Stimulated activated effector memory CD8-positive, alpha-beta T cell treated with anti-CD3 and anti-CD28 coated beads, Interleukin-12 subunit alpha, Interleukin-12 subunit beta, amount 100 ng/mL, for 72 hours (primary cell): Measurements from ENCODE around the gene PLVAP.
A peak's percentile ranks its signal among the peaks of the same experiment; 100 is the strongest.

Experiments used
- ATAC-seq: fragments of 150-1000 bp; cut with Tn5 transposase; 2 replicates; pipeline ENCODE4 v1.10.0; 2021
- DNase-seq, 2 donors: peaks; one replicate each; pipeline ENCODE4 v3.0.0; 2021 to 2022; ENCODE audit warnings: low spot score in 2 of 2
- H3K27ac Mint-ChIP-seq: one replicate; pipeline ENCODE4 v1.8.0; 2022; ENCODE audit warnings: mild to moderate bottlenecking, mixed read lengths
- H3K36me3 Mint-ChIP-seq: one replicate; pipeline ENCODE4 v1.8.0; 2022; ENCODE audit warnings: mild to moderate bottlenecking, mixed read lengths
- H3K4me1 Mint-ChIP-seq: one replicate; pipeline ENCODE4 v1.8.0; 2022; ENCODE audit warnings: mixed read lengths
- H3K4me3 Mint-ChIP-seq: one replicate; pipeline ENCODE4 v1.8.0; 2022; ENCODE audit warnings: mild to moderate bottlenecking, mixed read lengths
- H3K9me3 Mint-ChIP-seq: one replicate; pipeline ENCODE4 v1.8.0; 2022; ENCODE audit warnings: mixed read lengths

The PLVAP gene

GRCh38 chr19:17311455-17312188 lies 65.5 kb downstream of the PLVAP start:
- no peak for ATAC-seq
- Mint-ChIP-seq H3K9me3 (no peaks in the 10 kb centered on the region), H3K4me3 (peak overlapping the region; percentile 88)

GRCh38 chr19:17309965-17310461 lies 67.1 kb downstream of the PLVAP start:
- ATAC-seq (no peak), DNase-seq (no peak)
- Mint-ChIP-seq H3K4me1 (peaks cover 50% of the 10 kb centered on the region), H3K27ac (peak overlapping the region; percentile 91), H3K36me3 (peaks cover 57% of the 10 kb centered on the region), H3K4me3 (peak overlapping the region; percentile 88), H3K9me3 (no peaks in the 10 kb centered on the region)

More at GRCh38 chr19:17311455-17312188, 65.5 kb downstream of the PLVAP start:
- DNase-seq = no peak
- Mint-ChIP-seq H3K4me1 (peaks cover 50% of the 10 kb centered on the region), H3K27ac (no peak overlapping the region), H3K36me3 (peaks cover 62% of the 10 kb centered on the region)

- Mint-ChIP-seq H3K4me1 (peaks cover 55% of the 10 kb centered on the region), H3K27ac (peak within 1 kb of the TSS; percentile 91), H3K4me3 (peak within 1 kb of the TSS; percentile 88), H3K36me3 (peaks cover 57% of the 10 kb centered on the region), H3K9me3 (no peaks in the 10 kb centered on the region)
- peak; percentile 87 to 98 for DNase-seq
- ATAC-seq = peak; percentile 84
Observed at GRCh38 chr19:17309198-17309964, 67.8 kb downstream of the PLVAP start, which contains the start of gene DDA1. Gene DDA1, plus strand, starts transcription at chr19:17309563. Its CDS starts 92 bp downstream, at chr19:17309655.

- Mint-ChIP-seq H3K36me3 (peaks cover 42% of the 10 kb centered on the region), H3K27ac (peak overlapping the region; percentile 82), H3K4me1 (peaks cover 58% of the 10 kb centered on the region), H3K4me3 (peak overlapping the region; percentile 78), H3K9me3 (no peaks in the 10 kb centered on the region)
- DNase-seq (no peak), ATAC-seq (no peak)
Observed at GRCh38 chr19:17307876-17308377, 69.2 kb downstream of the PLVAP start.

- H3K36me3 Mint-ChIP-seq = peaks cover 29% of the 10 kb centered on the region
- no peaks in the 10 kb centered on the region for H3K9me3 Mint-ChIP-seq
Observed at GRCh38 chr19:17306285-17306714, 70.8 kb downstream of the PLVAP start.

GRCh38 chr19:17305517-17306284 lies 71.4 kb downstream of the PLVAP start, which contains the start of gene MRPL34:
Gene MRPL34, plus strand, starts transcription at chr19:17305872. Its CDS starts 21 bp downstream, at chr19:17305893.
- Mint-ChIP-seq H3K36me3 (peaks cover 27% of the 10 kb centered on the region), H3K4me1 (peaks cover 44% of the 10 kb centered on the region), H3K27ac (peak within 1 kb of the TSS; percentile 83), H3K9me3 (no peaks in the 10 kb centered on the region), H3K4me3 (peak within 1 kb of the TSS; percentile 78)
- ATAC-seq (peak; percentile 83), DNase-seq (peak; percentile 87 to 98)

More at GRCh38 chr19:17306285-17306714, 70.8 kb downstream of the PLVAP start:
- peak overlapping the region; percentile 83 for H3K27ac Mint-ChIP-seq
- peak overlapping the region; percentile 78 for H3K4me3 Mint-ChIP-seq
- ATAC-seq (no peak), DNase-seq (no peak)
- peaks cover 48% of the 10 kb centered on the region for H3K4me1 Mint-ChIP-seq

- DNase-seq (no peak), ATAC-seq (no peak)
- peaks cover 22% of the 10 kb centered on the region for H3K36me3 Mint-ChIP-seq
- H3K9me3 Mint-ChIP-seq = no peaks in the 10 kb centered on the region
- H3K27ac Mint-ChIP-seq = peak overlapping the region; percentile 83
- H3K4me1 Mint-ChIP-seq = peaks cover 39% of the 10 kb centered on the region
- H3K4me3 Mint-ChIP-seq = peak overlapping the region; percentile 78
Observed at GRCh38 chr19:17305216-17305516, 72.0 kb downstream of the PLVAP start.

- Mint-ChIP-seq H3K36me3 (peaks cover 20% of the 10 kb centered on the region), H3K27ac (peak overlapping the region; percentile 83), H3K9me3 (no peaks in the 10 kb centered on the region), H3K4me1 (peaks cover 36% of the 10 kb centered on the region), H3K4me3 (peak overlapping the region; percentile 78)
- DNase-seq (no peak), ATAC-seq (no peak)
Observed at GRCh38 chr19:17304386-17305215, 72.5 kb downstream of the PLVAP start.

GRCh38 chr19:17303940-17304267 lies 73.2 kb downstream of the PLVAP start:
- peak overlapping the region; percentile 66 for H3K4me3 Mint-ChIP-seq
- H3K4me1 Mint-ChIP-seq = peaks cover 31% of the 10 kb centered on the region
- no peaks in the 10 kb centered on the region for H3K9me3 Mint-ChIP-seq
- peaks cover 13% of the 10 kb centered on the region for H3K36me3 Mint-ChIP-seq
- ATAC-seq (no peak), DNase-seq (no peak)
- peak overlapping the region; percentile 82 for H3K27ac Mint-ChIP-seq

- H3K36me3 Mint-ChIP-seq = peaks cover 13% of the 10 kb centered on the region
- ATAC-seq (peak; percentile 78), DNase-seq (peak; percentile 90 to 98)
- H3K4me1 Mint-ChIP-seq = peaks cover 29% of the 10 kb centered on the region
- peak within 1 kb of the TSS; percentile 66 for H3K4me3 Mint-ChIP-seq
- no peaks in the 10 kb centered on the region for H3K9me3 Mint-ChIP-seq
- H3K27ac Mint-ChIP-seq = peak within 1 kb of the TSS; percentile 82
Observed at GRCh38 chr19:17303167-17303939, 73.8 kb downstream of the PLVAP start, which contains the start of gene ABHD8. Gene ABHD8, minus strand, starts transcription at chr19:17303425. Its CDS starts 1,809 bp downstream, at chr19:17301616.

- peaks cover 23% of the 10 kb centered on the region for H3K4me1 Mint-ChIP-seq
- H3K4me3 Mint-ChIP-seq = peak overlapping the region; percentile 66
- peaks cover 13% of the 10 kb centered on the region for H3K36me3 Mint-ChIP-seq
- no peak for DNase-seq
- peak overlapping the region; percentile 82 for H3K27ac Mint-ChIP-seq
- no peak for ATAC-seq
- H3K9me3 Mint-ChIP-seq = no peaks in the 10 kb centered on the region
Observed at GRCh38 chr19:17302391-17303166, 74.6 kb downstream of the PLVAP start.
